ENCODE data around the gene FRMD4A. TPM values are rescaled to one million over a fixed set of nuclear protein-coding genes. Genes with fewer than 3 reads are reported as not detected.
A peak's percentile ranks its signal among the peaks of the same experiment; 100 is the strongest.

Gene FRMD4A
- total and polyA plus RNA-seq, 2 of the 4 experiments (the other 2 are of a cell fraction), result 30.3 to 68.8 TPM

- dilution Hi-C loops (cut with HindIII; ENCODE audit: low sequenced_read_pairs, unreplicated experiment), result no loop called here
Observed at GRCh38 chr10:13827076-13827797, 503.5 kb downstream of the FRMD4A start.

More at GRCh38 chr10:13827076-13827797, 503.5 kb downstream of the FRMD4A start:
- Histone ChIP-seq H3K9me1 (ENCODE audit: insufficient read depth, low read length) (peaks cover 13% of the 10 kb centered on the region; the same call in 1 of the 2 replicates), H2AK5ac (ENCODE audit: low read depth, low read length) (no peak overlapping the region), H3K36me3 (ENCODE audit: control insufficient read depth, insufficient read depth, low read length) (no peaks in the 10 kb centered on the region), H2AK9ac (replicated peaks; ENCODE audit: low read depth, low read length, poor library complexity) (no peak overlapping the region), H3K23ac (ENCODE audit: low read depth, low read length) (no peak overlapping the region), H2AFZ (replicated peaks; ENCODE audit: low read length, poor library complexity) (peak overlapping the region; percentile 24), H3K9me3 (ENCODE audit: control insufficient read depth, insufficient read depth, low read length) (no peaks in the 10 kb centered on the region), H3K14ac (replicated peaks; ENCODE audit: low read depth, low read length) (peak overlapping the region; percentile 36; the same call in 1 of the 2 replicates), H2BK20ac (ENCODE audit: low read depth, low read length) (0 out of 2 replicates have a peak overlapping the region, but pooled peaks have one; percentile 3), H2BK120ac (ENCODE audit: low read depth, low read length) (no peak overlapping the region), H3K27me3 (ENCODE audit: control insufficient read depth, insufficient read depth, low read length) (no peaks in the 10 kb centered on the region), H3K4me3 (ENCODE audit: insufficient read depth, low read depth, low read length) (no peak overlapping the region), H2BK5ac (ENCODE audit: low read depth, low read length, poor library complexity, severe bottlenecking) (no peak overlapping the region), H3K18ac (ENCODE audit: low read depth, low read length) (peak overlapping the region; percentile 55; the same call in 1 of the 2 replicates), H3K79me1 (ENCODE audit: low read depth in 1 of 2, low read length in 2 of 2) (peaks cover 27 to 76% of the 10 kb centered on the region in 2 experiments), H3K4me1 (ENCODE audit: control insufficient read depth, insufficient read depth, low read length) (peaks cover 10% of the 10 kb centered on the region), H3K4me2 (ENCODE audit: low read depth, low read length) (peak overlapping the region; percentile 90), H4K5ac (ENCODE audit: low read depth, low read length) (peak overlapping the region; percentile 48), H3K9ac (ENCODE audit: low read depth, low read length) (no peak overlapping the region), H3K56ac (ENCODE audit: extremely low read depth, insufficient read depth, low read length) (no peak overlapping the region), H3K4ac (ENCODE audit: low read depth, low read length) (no peak overlapping the region; the same call in 1 of the 2 replicates), H4K8ac (ENCODE audit: low read depth in 2 of 2, low read length in 2 of 2) (peak overlapping the region in 1 of 2 experiments; percentile 4; a peak in 1 of 4 replicates), H2BK15ac (ENCODE audit: low read depth, low read length) (no peak overlapping the region), H4K91ac (ENCODE audit: insufficient read depth, low read depth, low read length) (peak overlapping the region; percentile 14; the same call in 1 of the 2 replicates), H3K27ac (ENCODE audit: insufficient read depth, low read length) (no peak overlapping the region; the same call in 1 of the 2 replicates), H4K20me1 (ENCODE audit: insufficient read depth, low read length) (peaks cover 6% of the 10 kb centered on the region)
- POLR2A ChIA-PET (ENCODE audit: unreplicated experiment), result no interaction called here
- DNase-seq (peak; percentile 48), ATAC-seq (ENCODE audit: low read depth) (peak; percentile 73; the same call in 1 of the 2 replicates)
- no TSS peak for BruUV-seq (replicated peaks)
- CTCF ChIA-PET, result no interaction called here
- in situ Hi-C loops (cut with MboI; ENCODE audit: low sequenced_read_pairs) (no loop called here), intact Hi-C loops (cut with micrococcal nuclease) (no loop called here)
- 48% methylated on average over 4 of the region's 18 CpGs; no CpG with 5 or more reads in 1 of the 2 experiments for WGBS, 2 experiments (ENCODE audit: extremely low coverage in 2 of 2, insufficient read length in 1 of 2)
- no peak for TF ChIP-seq CHD1 (IDR thresholded peaks at IDR 0.05; ENCODE audit: low read depth, low read length)
- TF ChIP-seq RFX5 (IDR thresholded peaks at IDR 0.05; ENCODE audit: low read depth, low read length), result no peak
- no peak for TF ChIP-seq USF2 (IDR thresholded peaks at IDR 0.05; ENCODE audit: low read depth, low read length)

Data from IMR-90 (cell line).